ENCODE data around the gene RFX2. TPM values are rescaled to one million over a fixed set of nuclear protein-coding genes. Genes with fewer than 3 reads are reported as not detected.
A peak's percentile ranks its signal among the peaks of the same experiment; 100 is the strongest.

RFX2 gene
- total RNA-seq, 1 donor from 2014 or later, result 3.2 TPM

DNA sequence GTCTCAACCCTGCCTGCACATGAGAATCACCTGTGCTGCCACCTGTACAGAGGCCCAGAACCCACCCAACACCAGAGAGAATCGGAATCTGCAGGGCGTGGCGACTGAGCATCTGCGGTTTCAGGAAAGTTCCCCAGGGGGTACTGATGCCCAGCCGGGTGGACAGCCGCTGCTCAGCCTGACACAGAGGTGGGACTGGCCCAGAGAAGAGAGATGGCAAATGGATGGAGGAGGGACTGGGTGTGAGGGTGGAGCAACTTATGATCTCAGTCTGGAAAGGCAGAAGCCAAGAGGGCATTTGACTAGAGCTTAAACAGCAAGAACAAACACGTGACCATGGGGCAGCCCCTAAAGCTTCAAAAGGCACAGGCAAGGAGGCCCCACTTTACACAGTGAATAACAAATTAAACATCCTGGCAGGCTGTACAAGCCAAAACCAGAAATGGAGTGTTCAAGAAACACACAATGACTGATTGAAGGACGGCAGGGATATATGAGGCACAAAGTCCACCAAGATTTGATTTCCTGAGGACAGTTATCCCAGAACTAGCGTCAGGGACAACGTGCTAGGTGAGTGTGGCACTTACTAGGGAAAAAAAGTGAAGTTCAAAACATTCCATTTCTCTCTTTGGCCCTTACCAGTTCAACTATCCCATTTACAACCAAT lies 135.4 kb downstream of the RFX2 start:
- peaks cover 70% of the 10 kb centered on the region for H4K20me1 ChIP-seq (ENCODE audit: insufficient read depth, low read length)
- peaks cover 85% of the 10 kb centered on the region for H3K79me2 ChIP-seq (ENCODE audit: insufficient read depth, low read length)
- H3K4me3 ChIP-seq (ENCODE audit: insufficient read depth, low read depth, low read length), result no peak overlapping the region
- no peaks in the 10 kb centered on the region for H3K27me3 Mint-ChIP-seq (ENCODE audit: low read depth, unreplicated experiment)
- peaks cover 32% of the 10 kb centered on the region for H3K4me1 ChIP-seq (ENCODE audit: insufficient read depth, low read length)
- H3K27ac Mint-ChIP-seq (ENCODE audit: unreplicated experiment), result peak overlapping the region; percentile 30
- H3K9ac ChIP-seq (ENCODE audit: low read length), result no peak overlapping the region
- H3K4me2 ChIP-seq (ENCODE audit: low read length), result no peak overlapping the region
- no peak overlapping the region for H2AFZ ChIP-seq (ENCODE audit: low read depth, low read length)
- no peak overlapping the region for H3K27ac ChIP-seq (ENCODE audit: low read depth, low read length)
- peaks cover 21% of the 10 kb centered on the region for H3K4me1 Mint-ChIP-seq (ENCODE audit: low read depth, unreplicated experiment)
- peaks cover 3% of the 10 kb centered on the region for H3K9me3 Mint-ChIP-seq (ENCODE audit: unreplicated experiment)
- no peaks in the 10 kb centered on the region for H3K27me3 ChIP-seq (ENCODE audit: insufficient read depth, low read length)
- FAIRE-seq, result no peak
- H3K36me3 Mint-ChIP-seq (ENCODE audit: low read depth, unreplicated experiment), result peaks cover 11% of the 10 kb centered on the region
- no peak for TF ChIP-seq EZH2 (IDR thresholded peaks at IDR 0.05; ENCODE audit: insufficient read depth, low read length)
- TF ChIP-seq, protein P1, sequence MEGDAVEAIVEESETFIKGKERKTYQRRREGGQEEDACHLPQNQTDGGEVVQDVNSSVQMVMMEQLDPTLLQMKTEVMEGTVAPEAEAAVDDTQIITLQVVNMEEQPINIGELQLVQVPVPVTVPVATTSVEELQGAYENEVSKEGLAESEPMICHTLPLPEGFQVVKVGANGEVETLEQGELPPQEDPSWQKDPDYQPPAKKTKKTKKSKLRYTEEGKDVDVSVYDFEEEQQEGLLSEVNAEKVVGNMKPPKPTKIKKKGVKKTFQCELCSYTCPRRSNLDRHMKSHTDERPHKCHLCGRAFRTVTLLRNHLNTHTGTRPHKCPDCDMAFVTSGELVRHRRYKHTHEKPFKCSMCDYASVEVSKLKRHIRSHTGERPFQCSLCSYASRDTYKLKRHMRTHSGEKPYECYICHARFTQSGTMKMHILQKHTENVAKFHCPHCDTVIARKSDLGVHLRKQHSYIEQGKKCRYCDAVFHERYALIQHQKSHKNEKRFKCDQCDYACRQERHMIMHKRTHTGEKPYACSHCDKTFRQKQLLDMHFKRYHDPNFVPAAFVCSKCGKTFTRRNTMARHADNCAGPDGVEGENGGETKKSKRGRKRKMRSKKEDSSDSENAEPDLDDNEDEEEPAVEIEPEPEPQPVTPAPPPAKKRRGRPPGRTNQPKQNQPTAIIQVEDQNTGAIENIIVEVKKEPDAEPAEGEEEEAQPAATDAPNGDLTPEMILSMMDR (IDR thresholded peaks at IDR 0.05; ENCODE audit: insufficient read depth, low read depth, low read length), result no peak
- H3K36me3 ChIP-seq (ENCODE audit: insufficient read depth, low read length), result peaks cover 3% of the 10 kb centered on the region
- H3K9me3 ChIP-seq (ENCODE audit: insufficient read depth, low read depth, low read length), result no peaks in the 10 kb centered on the region
- H3K4me3 Mint-ChIP-seq (ENCODE audit: unreplicated experiment), result peak overlapping the region; percentile 11
- no peak for DNase-seq (ENCODE audit: low read depth)

DNA sequence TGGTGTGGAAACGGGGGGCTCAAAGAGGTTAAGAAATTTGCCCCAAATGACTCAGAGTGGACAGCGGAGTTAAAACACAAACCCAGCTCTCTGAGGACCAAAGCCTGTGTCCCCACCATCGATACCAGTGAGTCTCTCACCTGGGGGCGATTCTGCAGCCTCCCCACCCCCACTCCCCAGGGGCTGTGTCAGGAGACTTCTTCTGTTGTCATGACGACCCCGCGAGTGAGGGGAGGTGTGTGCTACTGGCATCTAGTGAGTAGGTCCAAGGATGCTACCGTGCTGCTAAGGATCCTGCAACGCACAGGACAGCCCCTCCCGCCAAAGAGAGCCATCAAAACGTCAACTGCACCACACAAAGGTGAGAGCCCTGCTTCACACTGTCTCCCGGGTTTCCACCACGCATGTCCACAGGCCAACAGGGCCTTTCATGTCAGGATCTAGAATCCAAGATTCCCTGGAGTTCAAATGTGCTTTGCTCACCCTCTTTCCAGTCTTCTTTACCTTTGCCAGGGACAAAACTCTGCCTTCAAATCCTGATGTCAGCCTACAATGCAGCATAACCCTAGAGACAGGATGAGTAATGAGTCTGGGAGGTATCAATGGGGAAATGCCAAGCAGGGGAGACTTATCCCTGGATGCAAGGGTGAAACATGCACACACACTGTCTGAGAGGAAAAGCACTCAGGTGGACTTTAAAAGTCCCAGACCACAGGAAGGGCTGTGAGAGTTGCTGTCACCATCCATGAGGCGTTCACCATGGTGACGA lies 136.2 kb downstream of the RFX2 start:
- Histone ChIP-seq H3K79me2 (ENCODE audit: insufficient read depth, low read length) (peaks cover 93% of the 10 kb centered on the region), H3K4me3 (ENCODE audit: insufficient read depth, low read depth, low read length) (no peak overlapping the region), H3K4me2 (ENCODE audit: low read length) (no peak overlapping the region), H4K20me1 (ENCODE audit: insufficient read depth, low read length) (peaks cover 78% of the 10 kb centered on the region), H3K4me1 (ENCODE audit: insufficient read depth, low read length) (peaks cover 26% of the 10 kb centered on the region), H3K36me3 (ENCODE audit: insufficient read depth, low read length) (peaks cover 3% of the 10 kb centered on the region), H2AFZ (ENCODE audit: low read depth, low read length) (no peak overlapping the region), H3K27me3 (ENCODE audit: insufficient read depth, low read length) (no peaks in the 10 kb centered on the region), H3K27ac (ENCODE audit: low read depth, low read length) (no peak overlapping the region), H3K9me3 (ENCODE audit: insufficient read depth, low read depth, low read length) (no peaks in the 10 kb centered on the region), H3K9ac (ENCODE audit: low read length) (no peak overlapping the region)
- DNase-seq (ENCODE audit: low read depth) (no peak), FAIRE-seq (no peak)
- Mint-ChIP-seq H3K4me1 (ENCODE audit: low read depth, unreplicated experiment) (peaks cover 21% of the 10 kb centered on the region), H3K27me3 (ENCODE audit: low read depth, unreplicated experiment) (no peaks in the 10 kb centered on the region), H3K9me3 (ENCODE audit: unreplicated experiment) (peaks cover 3% of the 10 kb centered on the region), H3K4me3 (ENCODE audit: unreplicated experiment) (no peak overlapping the region), H3K36me3 (ENCODE audit: low read depth, unreplicated experiment) (peaks cover 11% of the 10 kb centered on the region), H3K27ac (ENCODE audit: unreplicated experiment) (no peak overlapping the region)
- no peak for TF ChIP-seq EZH2 (IDR thresholded peaks at IDR 0.05; ENCODE audit: insufficient read depth, low read length)
- TF ChIP-seq, protein P1 (IDR thresholded peaks at IDR 0.05; ENCODE audit: insufficient read depth, low read depth, low read length), result no peak
